B cell (primary cell): ENCODE results near the gene SPRYD3. TPM values are rescaled to one million over a fixed set of nuclear protein-coding genes. Genes with fewer than 3 reads are reported as not detected.

Experiments used
- ATAC-seq: fragments of 200-7000 bp; cut with Tn5 transposase; one replicate; pipeline ENCODE4 v1.10.0; 2021; ENCODE audit warnings: low read depth, mild to moderate bottlenecking, moderate number of reproducible peaks, moderate library complexity
- CTCF ChIA-PET: fragments of 350-600 bp; sonication (Branson Sonifier 250); formaldehyde crosslinking; loops from one replicate; lab custom pipeline; 2021; ENCODE audit warnings: antibody characterized with exemption, inconsistent platforms; lab: Charles Lee
- POLR2A ChIA-PET: fragments of 350-600 bp; sonication (Branson Sonifier 250); formaldehyde crosslinking; loops from one replicate; lab custom pipeline; 2021; ENCODE audit warnings: antibody characterized with exemption; lab: Charles Lee
- DNase-seq: peaks from one replicate; pipeline ENCODE4 v3.0.0; 2013
- H2AFZ ChIP-seq: 2 replicates; pipeline ENCODE4 v1.6.1; 2012; ENCODE audit warnings: mild to moderate bottlenecking, low read depth, low read length; ENCODE audit not compliant: insufficient read depth, poor library complexity, severe bottlenecking
- H3K27ac ChIP-seq, 2 donors: 1 replicate in 1 of 2; 2 replicates in 1 of 2; pipeline ENCODE4 v1.5.1; 2012 to 2013; ENCODE audit warnings: low read length in 2 of 2, mild to moderate bottlenecking in 2 of 2, moderate library complexity in 1 of 2
- H3K27me3 ChIP-seq, 4 experiments: fragments of 200-600 bp in 1 of 4; sonication (generic) in 1 of 4; replicated peaks in 1 of 4; 1 replicate in 2 of 4; 2 replicates in 2 of 4; pipeline versions ENCODE4 v1.6.1 to v1.7.0; 2013 to 2016; ENCODE audit warnings: low read length in 3 of 4, mild to moderate bottlenecking in 2 of 4, mixed read lengths in 1 of 4, moderate library complexity in 1 of 4; ENCODE audit not compliant: insufficient read depth in 4 of 4, control insufficient read depth in 3 of 4; ENCODE audit errors: control extremely low read depth in 1 of 4
- H3K36me3 ChIP-seq, 2 experiments: replicated peaks in 1 of 2; 1 replicate in 1 of 2; 2 replicates in 1 of 2; pipeline versions ENCODE4 v1.6.1 to v1.7.1; 2013; ENCODE audit warnings: low read length in 1 of 2; ENCODE audit not compliant: insufficient read depth in 2 of 2, control insufficient read depth in 1 of 2; ENCODE audit errors: control extremely low read depth in 1 of 2, extremely low read depth in 1 of 2
- H3K4me1 ChIP-seq, 2 donors: fragments of 200-600 bp in 1 of 2; sonication (generic) in 1 of 2; 1 replicate in 1 of 2; 2 replicates in 1 of 2; pipeline versions ENCODE4 v1.5.1 to v1.6.1; 2013 to 2017; ENCODE audit warnings: low read length in 2 of 2; ENCODE audit not compliant: control insufficient read depth in 2 of 2, insufficient read depth in 2 of 2
- H3K4me2 ChIP-seq: replicated peaks from 2 replicates; pipeline ENCODE3; 2012; ENCODE audit warnings: mild to moderate bottlenecking, low read depth, low read length; ENCODE audit not compliant: poor library complexity, severe bottlenecking
- H3K4me3 ChIP-seq, 5 experiments: fragments of 200-600 bp in 1 of 5; sonication (generic) in 1 of 5; 1 replicate in 3 of 5; 2 replicates in 2 of 5; pipeline versions ENCODE4 v1.5.1 to v1.7.0; 2011 to 2016; ENCODE audit warnings: low read length in 4 of 5, mild to moderate bottlenecking in 4 of 5, low read depth in 2 of 5, control low read depth in 1 of 5, moderate library complexity in 1 of 5; ENCODE audit not compliant: insufficient read depth in 1 of 5; ENCODE audit errors: control extremely low read depth in 1 of 5, extremely low read depth in 1 of 5
- H3K79me2 ChIP-seq: fragments of 200-600 bp; sonication (generic); one replicate; pipeline ENCODE4 v1.6.0; 2016; ENCODE audit warnings: low read length; ENCODE audit not compliant: control insufficient read depth, insufficient read depth
- H3K9ac ChIP-seq: fragments of 200-600 bp; sonication (generic); 2 replicates; pipeline ENCODE4 v1.6.1; 2017; ENCODE audit warnings: mild to moderate bottlenecking, low read length, moderate library complexity
- H3K9me3 ChIP-seq, 3 donors: one replicate each; pipeline versions ENCODE4 v1.6.1 to v1.7.1; 2013; ENCODE audit warnings: low read length in 2 of 3; ENCODE audit not compliant: control insufficient read depth in 2 of 3, insufficient read depth in 1 of 3; ENCODE audit errors: control extremely low read depth in 1 of 3
- H4K20me1 ChIP-seq: 2 replicates; pipeline ENCODE4 v1.6.0; 2012; ENCODE audit warnings: mild to moderate bottlenecking, low read length; ENCODE audit not compliant: insufficient read depth, control insufficient read depth, poor library complexity, severe bottlenecking
- H3K27ac Mint-ChIP-seq: one replicate; pipeline ENCODE4 v1.8.0; 2021; ENCODE audit warnings: mixed read lengths
- H3K27me3 Mint-ChIP-seq: one replicate; pipeline ENCODE4 v1.8.0; 2021; ENCODE audit warnings: mixed read lengths
- H3K4me1 Mint-ChIP-seq: one replicate; pipeline ENCODE4 v1.8.0; 2021; ENCODE audit warnings: mixed read lengths
- H3K4me3 Mint-ChIP-seq: one replicate; pipeline ENCODE4 v1.8.0; 2021; ENCODE audit warnings: mixed read lengths
- H3K9me3 Mint-ChIP-seq: one replicate; pipeline ENCODE4 v1.8.0; 2022; ENCODE audit warnings: mixed read lengths; ENCODE audit not compliant: insufficient read depth
- CTCF ChIP-seq: fragments of 200-600 bp; IDR thresholded peaks from one replicate; pipeline ENCODE4 v1.8.0; 2022; ENCODE audit warnings: antibody characterized with exemption, mild to moderate bottlenecking
- EZH2 ChIP-seq: IDR thresholded peaks from 2 replicates; pipeline ENCODE4 v1.6.1; 2012; ENCODE audit warnings: borderline replicate concordance, low read depth, mild to moderate bottlenecking, moderate library complexity, low read length; ENCODE audit not compliant: insufficient read depth, poor library complexity, severe bottlenecking
- WGBS: methylation state at CpG from one replicate; pipeline ENCODE4 v1.1.5; 2013; ENCODE audit warnings: missing lambda C conversion rate; ENCODE audit not compliant: insufficient coverage; 5-methylcytosine and 5-hydroxymethylcytosine counted together
- intact Hi-C: fragments of 100-400 bp; cut with micrococcal nuclease; formaldehyde crosslinking; loops from one replicate; pipeline ENCODE4 v1.10.0; 2022
- polyA plus RNA-seq: library from polyadenylated mRNA; depleted of rRNA; stranded (reverse); fragments of >200 nt; gene quantifications from 2 replicates; pipeline ENCODE4 v1.2.3, GENCODE V29; 2012
- total RNA-seq, 2 donors: library from RNA; stranded (reverse); fragments of 120-200 nt in 1 of 2; gene quantifications; 1 replicate in 1 of 2; 2 replicates in 1 of 2; pipeline versions ENCODE4 v1.2.3 to v1.2.4, GENCODE V29; 2013 to 2022

SPRYD3 gene
- total and polyA plus RNA-seq, 2 donors (not counting 1 experiment from before 2014, with no cell fraction given), result 15.9 to 43.3 TPM

GRCh38 chr12:53058674-53059433 lies 20.3 kb downstream of the SPRYD3 start:
- Mint-ChIP-seq H3K27ac (no peak overlapping the region), H3K4me1 (peaks cover 8% of the 10 kb centered on the region), H3K27me3 (no peaks in the 10 kb centered on the region), H3K4me3 (no peak overlapping the region), H3K9me3 (no peaks in the 10 kb centered on the region)
- H3K4me2 ChIP-seq, result no peak overlapping the region
- peaks cover 0 to 10% (median 0%) of the 10 kb centered on the region in 4 experiments for H3K27me3 ChIP-seq
- no peak overlapping the region for H3K9ac ChIP-seq
- no peak for ATAC-seq
- TF ChIP-seq EZH2, result no peak
- TF ChIP-seq CTCF, result no peak
- no peaks in the 10 kb centered on the region for H4K20me1 ChIP-seq
- H3K9me3 ChIP-seq, result peaks cover 0 to 3% (median 0%) of the 10 kb centered on the region in 3 donors
- intact Hi-C loops, result no loop called here
- CTCF ChIA-PET, result interaction anchor here (6.0 kb wide), 1 partner anchor 7 kb away, joined by 59 read pairs; no protein-coding TSS in a partner anchor
- H3K4me3 ChIP-seq, result no peak overlapping the region
- peaks cover 1 to 9% of the 10 kb centered on the region in 2 donors for H3K4me1 ChIP-seq
- POLR2A ChIA-PET, result interaction anchor here (0.6 to 0.8 kb wide), 2 partner anchors 21 to 460 kb away, joined by 3 to 10 read pairs; partner anchors contain the start of gene SPRYD3
- no peaks in the 10 kb centered on the region for H3K79me2 ChIP-seq
- DNase-seq, result no peak
- H2AFZ ChIP-seq, result no peak overlapping the region
- H3K27ac ChIP-seq, result no peak overlapping the region
- WGBS, result 92% methylated on average over 32 of the region's 35 CpGs
- peaks cover 0 to 2% of the 10 kb centered on the region in 2 experiments for H3K36me3 ChIP-seq
